Sigmoid colon (tissue), 4 donors: ENCODE measurements around the gene PPP1R3G.

Source experiments
- EP300 ChIP-seq, 4 donors: sonication (generic); formaldehyde crosslinking; IDR thresholded peaks; one replicate each; pipeline ENCODE4 v1.6.1; 2017; ENCODE audit warnings: antibody characterized with exemption in 4 of 4
- POLR2A ChIP-seq, 2 donors: fragments of 450-650 bp; IDR thresholded peaks; one replicate each; pipeline ENCODE4 v1.6.1; 2016; ENCODE audit warnings: antibody characterized with exemption in 2 of 2, mild to moderate bottlenecking in 2 of 2, moderate library complexity in 2 of 2

DNA sequence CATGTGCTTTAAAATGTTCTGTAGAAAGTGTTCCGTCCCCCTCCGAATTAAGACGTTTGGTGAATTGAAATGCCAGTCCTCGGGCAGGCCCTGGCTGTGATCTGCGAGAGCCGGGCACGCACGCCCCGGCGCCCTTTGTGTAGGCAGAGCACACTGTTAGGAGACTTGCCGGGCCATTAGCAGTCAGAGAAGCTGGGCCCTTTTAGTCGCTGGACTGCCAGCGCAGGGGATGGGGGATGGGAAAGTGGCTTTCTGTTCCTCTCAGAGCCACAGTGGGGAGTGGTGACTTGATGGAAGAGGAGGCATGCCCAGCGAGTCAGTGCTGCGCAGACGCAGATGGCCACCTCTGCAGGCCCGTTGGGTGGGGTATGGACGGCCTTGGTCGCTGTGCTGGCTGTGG, 2.2 kb downstream of the PPP1R3G start:
- TF ChIP-seq EP300 (IDR thresholded peaks at IDR 0.05) (no peak), POLR2A (IDR thresholded peaks at IDR 0.05) (no peak)
